Rectal smooth muscle tissue (tissue), 1 donor: ENCODE measurements around the gene SUPT4H1.
"Not testable (repeated sequence)": the region's sequence is repeated elsewhere in the genome, so short reads cannot be mapped to it uniquely, and the experiment has no call there.

ENCODE experiments used
- H3K27ac ChIP-seq: one replicate; pipeline ENCODE4 v1.7.0; 2013; ENCODE audit warnings: low read depth, low read length, inconsistent platforms
- H3K27me3 ChIP-seq: one replicate; pipeline ENCODE4 v1.7.0; 2013; ENCODE audit warnings: low read length; ENCODE audit not compliant: control insufficient read depth, insufficient read depth
- H3K36me3 ChIP-seq: one replicate; pipeline ENCODE4 v1.7.0; 2013; ENCODE audit warnings: low read length; ENCODE audit not compliant: control insufficient read depth, insufficient read depth
- H3K4me1 ChIP-seq: one replicate; pipeline ENCODE4 v1.7.0; 2013; ENCODE audit warnings: low read length; ENCODE audit not compliant: control insufficient read depth, insufficient read depth
- H3K4me3 ChIP-seq: one replicate; pipeline ENCODE4 v1.7.0; 2013; ENCODE audit warnings: low read length
- H3K9ac ChIP-seq: one replicate; pipeline ENCODE4 v1.7.0; 2013; ENCODE audit warnings: low read length

Gene SUPT4H1

DNA sequence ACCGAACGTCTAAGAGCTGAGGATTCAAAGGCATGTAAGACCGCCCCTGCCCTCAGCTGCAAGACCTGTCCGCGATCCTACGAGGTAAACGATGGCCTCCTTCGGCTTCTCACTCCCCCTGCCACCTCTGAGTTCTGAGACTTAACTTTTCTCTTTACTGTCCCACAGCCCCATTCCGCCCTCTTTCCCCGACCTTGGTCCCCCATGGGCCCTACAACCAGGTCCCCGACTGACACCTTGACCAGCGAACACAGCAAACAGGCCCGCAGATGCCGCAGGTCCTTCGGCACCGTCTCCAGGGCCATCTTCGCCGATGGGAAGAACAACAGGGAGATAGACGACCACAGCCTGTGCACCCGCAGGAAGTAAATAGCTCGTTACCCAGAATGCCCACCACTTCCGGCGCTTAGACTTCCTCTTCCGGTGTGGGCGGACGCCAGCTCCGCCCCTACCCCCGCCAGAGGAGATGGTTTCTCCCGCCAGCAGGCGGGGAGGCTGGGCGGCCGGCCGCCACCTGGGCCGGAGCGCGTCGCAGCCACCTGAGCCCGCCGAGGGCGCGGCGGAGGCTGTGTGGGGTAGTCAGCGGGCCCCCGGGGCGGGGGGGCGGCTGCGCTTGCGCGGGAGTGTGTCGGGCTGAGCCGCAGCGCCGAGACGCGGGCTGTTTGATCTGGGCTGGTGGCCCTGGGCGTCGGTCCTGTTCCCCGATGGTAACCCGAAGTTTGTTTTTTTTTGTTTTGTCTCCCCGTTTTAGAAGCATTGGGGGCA is at the start of gene SUPT4H1:
Gene SUPT4H1 (minus strand): TSS at position 371 of the 765 bp plus-strand sequence. CDS start 66 bp downstream, at position 305.
- Histone ChIP-seq H3K27me3 (no peaks in the 10 kb centered on the region), H3K9ac (peak within 1 kb of the TSS; percentile 96), H3K36me3 (peaks cover 29% of the 10 kb centered on the region), H3K27ac (peak within 1 kb of the TSS; percentile 90), H3K4me3 (peak within 1 kb of the TSS; percentile 100), H3K4me1 (peaks cover 6% of the 10 kb centered on the region)

DNA sequence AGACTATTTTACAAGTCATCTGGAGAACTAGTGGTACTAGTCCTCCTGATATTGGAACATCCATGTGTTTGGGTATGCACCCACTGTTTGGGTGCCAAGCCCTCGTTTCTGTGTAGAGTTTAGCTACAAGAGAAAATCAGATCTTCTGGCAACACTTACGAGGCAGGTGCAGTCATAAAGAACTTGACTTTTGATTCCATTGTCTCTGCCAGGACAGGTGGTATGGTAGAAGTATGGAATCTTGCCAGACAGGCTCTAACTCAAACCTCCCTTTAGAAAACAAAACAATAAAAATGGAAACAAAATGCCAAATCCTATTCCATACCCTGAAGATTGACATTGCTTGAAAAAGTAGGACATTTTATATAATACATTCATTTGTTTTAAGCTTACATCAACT is 49.3 kb upstream of the SUPT4H1 start:
- H3K36me3 ChIP-seq, result no peaks in the 10 kb centered on the region
- H3K4me3 ChIP-seq, result no peak overlapping the region
- no peak overlapping the region for H3K27ac ChIP-seq
- H3K27me3 ChIP-seq, result no peaks in the 10 kb centered on the region
- no peaks in the 10 kb centered on the region for H3K4me1 ChIP-seq
- no peak overlapping the region for H3K9ac ChIP-seq

- no peak overlapping the region for H3K4me3 ChIP-seq
- no peak overlapping the region for H3K27ac ChIP-seq
- H3K9ac ChIP-seq, result no peak overlapping the region
- H3K4me1 ChIP-seq, result no peaks in the 10 kb centered on the region
- no peaks in the 10 kb centered on the region for H3K36me3 ChIP-seq
- no peaks in the 10 kb centered on the region for H3K27me3 ChIP-seq
Observed at GRCh38 chr17:58400826-58401225, 48.8 kb upstream of the SUPT4H1 start.

DNA sequence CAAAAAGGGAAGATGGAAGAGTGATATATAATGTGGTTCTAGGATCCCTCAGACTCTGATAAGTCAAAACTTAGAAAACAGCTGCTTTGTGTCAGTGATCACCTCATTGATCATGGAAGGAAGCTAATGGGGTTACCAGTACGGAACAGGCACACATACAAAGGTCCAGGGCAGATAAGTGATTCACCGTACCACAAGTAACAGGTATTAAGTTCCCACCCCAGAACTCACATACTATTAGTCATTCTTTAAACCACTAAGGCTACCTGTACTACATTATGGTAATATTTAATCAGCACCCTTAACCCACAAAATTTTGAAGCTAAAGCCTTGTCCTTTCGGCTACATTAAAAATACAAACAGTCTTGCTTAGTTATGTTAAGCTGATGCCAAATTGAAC is 48.0 kb upstream of the SUPT4H1 start:
- H3K27me3 ChIP-seq, result no peaks in the 10 kb centered on the region
- H3K36me3 ChIP-seq, result no peaks in the 10 kb centered on the region
- H3K9ac ChIP-seq, result no peak overlapping the region
- H3K27ac ChIP-seq, result no peak overlapping the region
- H3K4me3 ChIP-seq, result no peak overlapping the region
- no peaks in the 10 kb centered on the region for H3K4me1 ChIP-seq

GRCh38 chr17:58398574-58399266 is 46.7 kb upstream of the SUPT4H1 start:
- no peak overlapping the region for H3K27ac ChIP-seq
- no peaks in the 10 kb centered on the region for H3K4me1 ChIP-seq
- no peaks in the 10 kb centered on the region for H3K36me3 ChIP-seq
- no peaks in the 10 kb centered on the region for H3K27me3 ChIP-seq
- H3K4me3 ChIP-seq, result no peak overlapping the region
- no peak overlapping the region for H3K9ac ChIP-seq

GRCh38 chr17:58397421-58397820 is 45.4 kb upstream of the SUPT4H1 start:
- not testable (repeated sequence) for H3K27ac ChIP-seq, H3K36me3 ChIP-seq, H3K9ac ChIP-seq, H3K27me3 ChIP-seq, H3K4me1 ChIP-seq, H3K4me3 ChIP-seq

- Histone ChIP-seq H3K36me3 (no peaks in the 10 kb centered on the region), H3K4me3 (no peak overlapping the region), H3K9ac (no peak overlapping the region), H3K4me1 (no peaks in the 10 kb centered on the region), H3K27ac (no peak overlapping the region), H3K27me3 (no peaks in the 10 kb centered on the region)
Observed at GRCh38 chr17:58396173-58396572, 44.2 kb upstream of the SUPT4H1 start.

GRCh38 chr17:58394534-58395223 is 42.7 kb upstream of the SUPT4H1 start:
- H3K27me3 ChIP-seq, result no peaks in the 10 kb centered on the region

GRCh38 chr17:58391302-58391984 is 39.4 kb upstream of the SUPT4H1 start:
- Histone ChIP-seq H3K4me3 (no peak overlapping the region), H3K27ac (no peak overlapping the region), H3K9ac (no peak overlapping the region), H3K36me3 (no peaks in the 10 kb centered on the region), H3K4me1 (no peaks in the 10 kb centered on the region), H3K27me3 (no peaks in the 10 kb centered on the region)

More at GRCh38 chr17:58394534-58395223, 42.7 kb upstream of the SUPT4H1 start:
- Histone ChIP-seq H3K4me1 (no peaks in the 10 kb centered on the region), H3K4me3 (no peak overlapping the region), H3K36me3 (no peaks in the 10 kb centered on the region), H3K27ac (no peak overlapping the region), H3K9ac (no peak overlapping the region)

DNA sequence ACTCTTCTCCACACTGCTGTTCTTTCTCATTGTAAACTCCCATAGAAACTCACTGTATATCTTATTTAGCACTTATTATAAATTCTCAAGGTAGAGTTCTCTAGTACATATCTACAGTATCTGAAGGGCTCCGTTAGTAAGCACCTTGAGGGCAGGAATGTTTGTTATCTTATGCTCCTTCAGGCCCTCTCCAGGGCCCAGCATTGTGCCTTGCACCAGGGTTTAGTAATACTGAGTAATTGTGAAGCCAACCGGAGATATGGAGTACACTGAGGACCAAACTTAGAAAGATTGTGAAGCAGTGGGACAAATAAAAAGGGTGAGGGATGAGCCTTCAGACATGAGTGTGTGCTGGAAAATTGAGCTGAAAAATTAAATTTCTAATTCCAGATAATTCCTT is 38.9 kb upstream of the SUPT4H1 start:
- Histone ChIP-seq H3K4me1 (no peaks in the 10 kb centered on the region), H3K36me3 (no peaks in the 10 kb centered on the region), H3K27me3 (no peaks in the 10 kb centered on the region), H3K9ac (no peak overlapping the region), H3K4me3 (no peak overlapping the region), H3K27ac (no peak overlapping the region)

- no peaks in the 10 kb centered on the region for H3K36me3 ChIP-seq
- no peak overlapping the region for H3K4me3 ChIP-seq
- H3K27me3 ChIP-seq, result no peaks in the 10 kb centered on the region
- H3K27ac ChIP-seq, result no peak overlapping the region
- no peak overlapping the region for H3K9ac ChIP-seq
- H3K4me1 ChIP-seq, result no peaks in the 10 kb centered on the region
Observed at GRCh38 chr17:58388302-58389190, 36.5 kb upstream of the SUPT4H1 start.
